Loucy (cell line): ENCODE data around the gene MAPKAP1.

ENCODE experiments used
- H2AFZ ChIP-seq: fragments of 200-600 bp; sonication (generic); 2 replicates; pipeline ENCODE4 v1.6.0; 2016; ENCODE audit warnings: antibody characterized with exemption, mild to moderate bottlenecking, low read length, moderate library complexity
- H3F3A ChIP-seq: fragments of 200-600 bp; 2 replicates; pipeline ENCODE4 v1.6.0; 2016; ENCODE audit warnings: antibody characterized with exemption, low read depth, mild to moderate bottlenecking
- H3K27me3 ChIP-seq: fragments of 200-600 bp; sonication (generic); 2 replicates; pipeline ENCODE4 v1.6.1; 2014; ENCODE audit warnings: low read length, mild to moderate bottlenecking; ENCODE audit not compliant: insufficient read depth, poor library complexity, severe bottlenecking
- H3K36me3 ChIP-seq: fragments of 200-600 bp; sonication (generic); 2 replicates; pipeline ENCODE4 v1.6.1; 2016; ENCODE audit warnings: low read length; ENCODE audit not compliant: insufficient read depth
- H3K4me1 ChIP-seq: fragments of 200-600 bp; sonication (generic); 2 replicates; pipeline ENCODE4 v1.5.1; 2014; ENCODE audit warnings: low read length, mild to moderate bottlenecking; ENCODE audit not compliant: insufficient read depth, poor library complexity, severe bottlenecking
- H3K4me2 ChIP-seq: fragments of 200-600 bp; sonication (generic); 2 replicates; pipeline ENCODE4 v1.6.0; 2014; ENCODE audit warnings: antibody characterized with exemption, low read length, low read depth, mild to moderate bottlenecking; ENCODE audit not compliant: poor library complexity, severe bottlenecking
- H3K4me3 ChIP-seq: fragments of 200-600 bp; sonication (generic); 2 replicates; pipeline ENCODE4 v1.5.1; 2014; ENCODE audit warnings: low read length, mild to moderate bottlenecking, mixed read lengths; ENCODE audit not compliant: poor library complexity, severe bottlenecking
- H3K79me2 ChIP-seq: fragments of 200-600 bp; sonication (generic); 2 replicates; pipeline ENCODE4 v1.6.1; 2014; ENCODE audit warnings: low read length; ENCODE audit not compliant: insufficient read depth
- H3K9ac ChIP-seq: fragments of 200-600 bp; sonication (generic); 2 replicates; pipeline ENCODE4 v1.6.0; 2014; ENCODE audit warnings: mild to moderate bottlenecking, low read depth, low read length, moderate library complexity; ENCODE audit not compliant: poor library complexity, severe bottlenecking
- H3K9me2 ChIP-seq: fragments of 200-600 bp; sonication (generic); replicated peaks from 2 replicates; pipeline ENCODE4 v1.6.1; 2016; ENCODE audit warnings: low read depth, low read length, mixed read lengths
- H3K9me3 ChIP-seq: fragments of 200-600 bp; sonication (generic); 2 replicates; pipeline ENCODE4 v1.6.1; 2014; ENCODE audit warnings: mild to moderate bottlenecking, antibody characterized with exemption, low read length, low read depth; ENCODE audit not compliant: insufficient read depth
- H4K20me1 ChIP-seq: fragments of 200-600 bp; sonication (generic); 2 replicates; pipeline ENCODE4 v1.6.0; 2014; ENCODE audit warnings: antibody characterized with exemption, low read length, mild to moderate bottlenecking; ENCODE audit not compliant: insufficient read depth, poor library complexity, severe bottlenecking
- EZH2phosphoT487 ChIP-seq: fragments of 200-600 bp; IDR thresholded peaks from 2 replicates; pipeline ENCODE4 v1.6.1; 2018; ENCODE audit warnings: antibody characterized with exemption, mild to moderate bottlenecking, moderate library complexity, borderline replicate concordance
- TF ChIP-seq, protein P1 (sequence below): fragments of 200-600 bp; sonication (generic); conservative IDR thresholded peaks from 2 replicates; pipeline ENCODE4 v1.5.1; 2014; ENCODE audit warnings: mild to moderate bottlenecking, antibody characterized with exemption, low read length

MAPKAP1 gene

GRCh38 chr9:125388978-125389377, 318.0 kb downstream of the MAPKAP1 start:
- Histone ChIP-seq H3K9me2 (no peaks in the 10 kb centered on the region), H3K27me3 (no peaks in the 10 kb centered on the region), H3F3A (no peaks in the 10 kb centered on the region), H3K4me3 (no peak overlapping the region), H3K9ac (no peak overlapping the region), H3K36me3 (no peaks in the 10 kb centered on the region), H3K4me2 (no peak overlapping the region), H3K4me1 (no peaks in the 10 kb centered on the region), H3K79me2 (no peaks in the 10 kb centered on the region), H4K20me1 (no peaks in the 10 kb centered on the region), H2AFZ (no peak overlapping the region), H3K9me3 (no peaks in the 10 kb centered on the region)
- no peak for TF ChIP-seq EZH2phosphoT487
- TF ChIP-seq, protein P1, sequence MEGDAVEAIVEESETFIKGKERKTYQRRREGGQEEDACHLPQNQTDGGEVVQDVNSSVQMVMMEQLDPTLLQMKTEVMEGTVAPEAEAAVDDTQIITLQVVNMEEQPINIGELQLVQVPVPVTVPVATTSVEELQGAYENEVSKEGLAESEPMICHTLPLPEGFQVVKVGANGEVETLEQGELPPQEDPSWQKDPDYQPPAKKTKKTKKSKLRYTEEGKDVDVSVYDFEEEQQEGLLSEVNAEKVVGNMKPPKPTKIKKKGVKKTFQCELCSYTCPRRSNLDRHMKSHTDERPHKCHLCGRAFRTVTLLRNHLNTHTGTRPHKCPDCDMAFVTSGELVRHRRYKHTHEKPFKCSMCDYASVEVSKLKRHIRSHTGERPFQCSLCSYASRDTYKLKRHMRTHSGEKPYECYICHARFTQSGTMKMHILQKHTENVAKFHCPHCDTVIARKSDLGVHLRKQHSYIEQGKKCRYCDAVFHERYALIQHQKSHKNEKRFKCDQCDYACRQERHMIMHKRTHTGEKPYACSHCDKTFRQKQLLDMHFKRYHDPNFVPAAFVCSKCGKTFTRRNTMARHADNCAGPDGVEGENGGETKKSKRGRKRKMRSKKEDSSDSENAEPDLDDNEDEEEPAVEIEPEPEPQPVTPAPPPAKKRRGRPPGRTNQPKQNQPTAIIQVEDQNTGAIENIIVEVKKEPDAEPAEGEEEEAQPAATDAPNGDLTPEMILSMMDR: no peak

DNA sequence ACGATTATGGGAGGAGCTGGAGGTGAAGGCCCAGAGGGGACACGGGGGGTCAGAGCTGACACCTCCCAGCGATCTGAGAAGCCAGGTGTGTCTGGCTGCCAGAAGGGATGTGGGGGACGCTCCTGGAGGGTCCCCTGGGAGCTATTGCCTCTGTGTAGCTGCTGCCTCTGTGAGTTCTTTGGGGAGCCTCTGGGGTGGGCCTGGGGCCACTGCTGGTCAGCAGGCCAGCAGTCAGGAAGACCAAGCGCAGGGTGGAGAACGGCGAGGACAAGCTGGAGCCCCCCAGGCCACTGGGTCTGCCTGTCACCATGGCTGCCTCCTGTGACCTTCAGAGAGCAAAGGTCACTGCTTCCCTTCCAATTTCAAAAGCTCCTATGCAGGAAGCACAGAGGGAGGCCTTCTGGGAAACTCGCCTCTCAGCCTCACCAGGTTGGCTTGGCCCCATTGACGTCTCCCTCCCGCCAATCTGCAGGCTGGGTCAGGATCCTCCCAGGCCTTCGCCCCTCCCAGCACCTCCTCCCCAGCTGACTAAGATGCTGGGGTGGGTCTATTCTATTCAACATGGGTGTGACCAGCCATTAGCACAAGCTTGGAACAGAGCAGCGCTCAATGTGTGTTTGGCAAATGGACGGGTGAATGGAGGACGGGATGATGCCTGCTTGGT, 319.0 kb downstream of the MAPKAP1 start:
- Histone ChIP-seq H3K9ac (no peak overlapping the region), H3K27me3 (no peaks in the 10 kb centered on the region), H3K36me3 (no peaks in the 10 kb centered on the region), H3K9me3 (no peaks in the 10 kb centered on the region), H3K4me1 (no peaks in the 10 kb centered on the region), H3K79me2 (no peaks in the 10 kb centered on the region), H2AFZ (no peak overlapping the region), H3K4me3 (no peak overlapping the region), H4K20me1 (no peaks in the 10 kb centered on the region), H3F3A (no peaks in the 10 kb centered on the region), H3K9me2 (no peaks in the 10 kb centered on the region), H3K4me2 (no peak overlapping the region)
- no peak for TF ChIP-seq EZH2phosphoT487
- TF ChIP-seq, protein P1: no peak
